ENCODE measurements around the gene ZNF586. TPM values are rescaled to one million over a fixed set of nuclear protein-coding genes. Genes with fewer than 3 reads are reported as not detected.
"Not testable (repeated sequence)": the region's sequence is repeated elsewhere in the genome, so short reads cannot be mapped to it uniquely, and the experiment has no call there.

Gene ZNF586
- 9.0 and 10.9 TPM in 2 replicates for total RNA-seq

DNA sequence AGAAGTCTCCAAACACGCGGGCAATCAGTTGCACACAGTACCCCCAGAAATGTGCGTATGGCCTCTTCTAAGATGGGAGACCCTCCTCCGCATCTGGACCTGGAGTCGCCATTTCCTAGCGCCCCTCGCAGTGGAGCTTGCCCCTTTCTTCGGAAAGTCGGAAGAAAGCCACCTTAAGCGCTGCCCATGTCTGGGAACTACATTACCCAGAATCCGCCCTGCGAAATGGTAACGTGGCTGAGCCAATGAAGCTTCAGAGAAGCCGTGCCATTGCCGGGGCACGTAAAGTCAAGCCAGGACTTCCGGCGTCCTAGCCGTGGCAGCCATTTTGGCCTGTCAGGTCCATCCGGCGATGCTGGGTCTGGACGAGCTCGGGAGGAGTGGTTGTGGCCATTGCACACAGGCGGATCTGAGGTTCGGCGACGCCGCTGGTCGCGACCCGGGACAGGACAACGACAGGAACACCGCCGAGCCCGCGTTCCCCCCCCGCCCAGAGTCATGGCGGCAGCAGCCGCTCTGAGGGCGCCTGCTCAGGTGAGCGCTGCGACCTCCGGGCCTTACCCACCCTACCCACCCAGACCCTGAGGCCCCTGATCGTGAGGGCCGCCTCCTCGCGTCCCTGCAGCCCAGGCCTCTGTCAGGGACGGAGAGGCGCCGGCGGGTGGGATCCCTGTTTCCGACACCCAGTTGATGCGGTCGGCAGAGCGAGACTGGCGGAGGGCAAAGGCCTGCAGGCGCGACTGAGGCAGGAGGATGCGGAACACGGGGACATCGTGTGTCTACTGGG, at the start of gene ZNF586:
Gene ZNF586, plus strand, starts transcription at position 332 of the 787 bp plus-strand sequence. Its CDS starts 167 bp downstream, at position 499.
- TF ChIP-seq, protein P1, sequence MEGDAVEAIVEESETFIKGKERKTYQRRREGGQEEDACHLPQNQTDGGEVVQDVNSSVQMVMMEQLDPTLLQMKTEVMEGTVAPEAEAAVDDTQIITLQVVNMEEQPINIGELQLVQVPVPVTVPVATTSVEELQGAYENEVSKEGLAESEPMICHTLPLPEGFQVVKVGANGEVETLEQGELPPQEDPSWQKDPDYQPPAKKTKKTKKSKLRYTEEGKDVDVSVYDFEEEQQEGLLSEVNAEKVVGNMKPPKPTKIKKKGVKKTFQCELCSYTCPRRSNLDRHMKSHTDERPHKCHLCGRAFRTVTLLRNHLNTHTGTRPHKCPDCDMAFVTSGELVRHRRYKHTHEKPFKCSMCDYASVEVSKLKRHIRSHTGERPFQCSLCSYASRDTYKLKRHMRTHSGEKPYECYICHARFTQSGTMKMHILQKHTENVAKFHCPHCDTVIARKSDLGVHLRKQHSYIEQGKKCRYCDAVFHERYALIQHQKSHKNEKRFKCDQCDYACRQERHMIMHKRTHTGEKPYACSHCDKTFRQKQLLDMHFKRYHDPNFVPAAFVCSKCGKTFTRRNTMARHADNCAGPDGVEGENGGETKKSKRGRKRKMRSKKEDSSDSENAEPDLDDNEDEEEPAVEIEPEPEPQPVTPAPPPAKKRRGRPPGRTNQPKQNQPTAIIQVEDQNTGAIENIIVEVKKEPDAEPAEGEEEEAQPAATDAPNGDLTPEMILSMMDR (IDR thresholded peaks at IDR 0.05; ENCODE audit: insufficient read depth, low read length, poor library complexity, severe bottlenecking) = no peak
- no peaks in the 10 kb centered on the region for H3K27me3 ChIP-seq (ENCODE audit: control insufficient read depth, insufficient read depth, low read length)
- H3K36me3 ChIP-seq (ENCODE audit: control insufficient read depth, insufficient read depth, low read length) = no peaks in the 10 kb centered on the region
- H3K4me3 ChIP-seq (ENCODE audit: low read depth, low read length) = peak within 1 kb of the TSS; percentile 89
- DNase-seq (ENCODE audit: low read depth) = peak; percentile 79

- TF ChIP-seq, protein P1 (IDR thresholded peaks at IDR 0.05; ENCODE audit: insufficient read depth, low read length, poor library complexity, severe bottlenecking) = no peak
- H3K4me3 ChIP-seq (ENCODE audit: low read depth, low read length) = no peak overlapping the region
- no peak for DNase-seq (ENCODE audit: low read depth)
- H3K36me3 ChIP-seq (ENCODE audit: control insufficient read depth, insufficient read depth, low read length) = peaks cover 2% of the 10 kb centered on the region
- no peaks in the 10 kb centered on the region for H3K27me3 ChIP-seq (ENCODE audit: control insufficient read depth, insufficient read depth, low read length)
Measured at GRCh38 chr19:57719901-57720519, 49.5 kb upstream of the ZNF586 start.

- peaks cover 2% of the 10 kb centered on the region for H3K36me3 ChIP-seq (ENCODE audit: control insufficient read depth, insufficient read depth, low read length)
Measured at GRCh38 chr19:57720878-57721277, 48.6 kb upstream of the ZNF586 start.

GRCh38 chr19:57738320-57738719, 31.2 kb upstream of the ZNF586 start:
- H3K27me3 ChIP-seq (ENCODE audit: control insufficient read depth, insufficient read depth, low read length); DNase-seq (ENCODE audit: low read depth); H3K4me3 ChIP-seq (ENCODE audit: low read depth, low read length); H3K36me3 ChIP-seq (ENCODE audit: control insufficient read depth, insufficient read depth, low read length): not testable (repeated sequence)
- TF ChIP-seq, protein P1 (IDR thresholded peaks at IDR 0.05; ENCODE audit: insufficient read depth, low read length, poor library complexity, severe bottlenecking) = peak; percentile 30

More at GRCh38 chr19:57720878-57721277, 48.6 kb upstream of the ZNF586 start:
- DNase-seq (ENCODE audit: low read depth) = no peak
- Histone ChIP-seq H3K4me3 (ENCODE audit: low read depth, low read length) (no peak overlapping the region), H3K27me3 (ENCODE audit: control insufficient read depth, insufficient read depth, low read length) (no peaks in the 10 kb centered on the region)
- TF ChIP-seq, protein P1 (IDR thresholded peaks at IDR 0.05; ENCODE audit: insufficient read depth, low read length, poor library complexity, severe bottlenecking) = no peak

DNA sequence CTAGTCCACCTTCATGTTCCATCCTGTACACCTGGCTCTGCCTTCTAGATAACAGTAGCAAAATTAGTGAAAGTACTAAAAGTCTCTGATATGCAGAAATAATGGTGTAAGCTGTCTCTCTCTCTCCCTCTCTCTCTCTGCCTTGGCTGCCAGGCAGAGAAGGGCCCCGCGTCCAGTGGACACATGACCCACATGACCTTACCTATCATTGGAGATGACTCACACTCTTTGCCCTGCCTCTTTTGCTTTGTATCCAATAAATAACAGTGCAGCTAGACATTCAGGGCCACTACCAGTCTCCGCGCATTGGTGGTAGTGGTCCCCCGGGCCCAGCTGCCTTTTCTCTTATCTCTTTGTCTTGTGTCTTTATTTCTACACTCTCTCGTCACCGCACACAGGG, 30.7 kb upstream of the ZNF586 start:
- not testable (repeated sequence) for H3K27me3 ChIP-seq (ENCODE audit: control insufficient read depth, insufficient read depth, low read length); DNase-seq (ENCODE audit: low read depth); H3K4me3 ChIP-seq (ENCODE audit: low read depth, low read length); H3K36me3 ChIP-seq (ENCODE audit: control insufficient read depth, insufficient read depth, low read length)

- Histone ChIP-seq H3K27me3 (ENCODE audit: control insufficient read depth, insufficient read depth, low read length) (no peaks in the 10 kb centered on the region), H3K36me3 (ENCODE audit: control insufficient read depth, insufficient read depth, low read length) (peaks cover 2% of the 10 kb centered on the region), H3K4me3 (ENCODE audit: low read depth, low read length) (peak within 1 kb of the TSS; percentile 89)
- peak; percentile 70 for DNase-seq (ENCODE audit: low read depth)
- TF ChIP-seq, protein P1 (IDR thresholded peaks at IDR 0.05; ENCODE audit: insufficient read depth, low read length, poor library complexity, severe bottlenecking) = no peak
Measured at GRCh38 chr19:57746580-57747471, 22.6 kb upstream of the ZNF586 start, which contains the start of gene ZNF776. Gene ZNF776 (plus strand): TSS chr19:57746815. CDS start chr19:57747059, 244 bp downstream.
